Gastrocnemius medialis (tissue), 4 donors: Measurements from ENCODE around the gene APPBP2. TPM values are rescaled to one million over a fixed set of nuclear protein-coding genes. Genes with fewer than 3 reads are reported as not detected.

ENCODE experiments used
- ATAC-seq, 2 donors: fragments of 150-250 bp; one replicate each; pipeline ENCODE4 v1.9.1; 2016
- DNase-seq, 2 donors: peaks; one replicate each; pipeline ENCODE4 v3.0.0-alpha.2; 2019
- H3K27ac ChIP-seq, 4 donors: fragments of 200-600 bp; sonication (generic); 1 replicate in 1 of 4; 2 replicates in 3 of 4; pipeline ENCODE4 v1.5.1; 2016 to 2018; ENCODE audit warnings: mild to moderate bottlenecking in 2 of 4, moderate library complexity in 1 of 4
- H3K27me3 ChIP-seq, 3 donors: fragments of 200-600 bp; sonication (generic) in 2 of 3; 1 replicate in 1 of 3; 2 replicates in 2 of 3; pipeline versions ENCODE4 v1.5.1 to v1.6.0; 2016 to 2019; ENCODE audit warnings: mild to moderate bottlenecking in 1 of 3, moderate library complexity in 1 of 3
- H3K36me3 ChIP-seq, 2 donors: fragments of 200-600 bp; sonication (generic) in 1 of 2; one replicate each; pipeline ENCODE4 v1.5.1; 2017 to 2018
- H3K4me1 ChIP-seq, 2 donors: fragments of 200-600 bp; sonication (generic) in 1 of 2; one replicate each; pipeline ENCODE4 v1.5.1; 2016 to 2017; ENCODE audit warnings: mild to moderate bottlenecking in 2 of 2
- H3K4me3 ChIP-seq, 4 donors: fragments of 200-600 bp; sonication (generic) in 3 of 4; 1 replicate in 1 of 4; 2 replicates in 3 of 4; pipeline ENCODE4 v1.5.1; 2016 to 2019; ENCODE audit warnings: mild to moderate bottlenecking in 2 of 4
- H3K9me3 ChIP-seq, 3 donors: fragments of 200-600 bp; sonication (generic) in 2 of 3; 1 replicate in 1 of 3; 2 replicates in 2 of 3; pipeline ENCODE4 v1.5.1; 2016 to 2019
- POLR2A ChIP-seq, 2 donors: fragments of 450-650 bp; IDR thresholded peaks; one replicate each; pipeline ENCODE4 v1.6.1; 2017; ENCODE audit warnings: antibody characterized with exemption in 2 of 2, mild to moderate bottlenecking in 2 of 2, moderate library complexity in 2 of 2
- in situ Hi-C, 4 donors: fragments of 200-750 bp; cut with MboI; loops; one replicate each; pipeline versions ENCODE4 v1.15.0 to v1.8.0; 2017; ENCODE audit warnings: low sequenced_read_pairs in 4 of 4
- intact Hi-C: fragments of 100-400 bp; cut with DNase I; formaldehyde crosslinking; loops from one replicate; pipeline ENCODE4 v1.15.1; 2023; ENCODE audit warnings: low total_unique reads
- total RNA-seq, 4 donors: library from RNA; depleted of rRNA; stranded (reverse); fragments of >200 nt; gene quantifications; one replicate each; pipeline versions ENCODE4 v1.1.0 to v1.2.3, GENCODE V29; 2016
- TF ChIP-seq, protein P1 (sequence below), 5 experiments: fragments of 450-650 bp in 3 of 5; fragments of 200-600 bp in 2 of 5; sonication (generic) in 2 of 5; IDR thresholded peaks in 4 of 5; conservative IDR thresholded peaks in 1 of 5; 1 replicate in 4 of 5; 2 replicates in 1 of 5; pipeline ENCODE4 v1.5.1; 2016 to 2019; ENCODE audit warnings: antibody characterized with exemption in 5 of 5, mild to moderate bottlenecking in 3 of 5, moderate library complexity in 3 of 5

Gene APPBP2
- total RNA-seq, 4 donors from 2014 or later = 14.2 to 21.8 (median 18.1) TPM

DNA sequence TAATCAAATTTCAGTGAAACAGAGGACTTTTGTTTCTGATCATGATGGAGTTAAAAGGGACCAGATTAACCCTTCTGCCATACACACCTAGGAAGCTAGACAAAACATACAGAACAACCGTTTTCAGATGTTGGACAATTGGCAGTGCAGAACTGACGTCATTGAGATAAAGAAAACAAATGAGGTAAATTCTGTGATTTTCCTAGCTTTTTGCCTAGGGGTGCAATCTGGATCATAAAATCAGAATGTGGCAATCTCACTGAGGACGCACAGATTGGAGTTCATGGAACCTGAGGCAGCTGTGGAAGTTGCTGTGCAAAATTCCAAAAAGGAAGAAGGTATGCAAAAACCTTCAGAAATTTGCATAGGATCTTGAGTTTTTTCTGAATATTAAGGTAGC, 119.2 kb downstream of the APPBP2 start:
- Histone ChIP-seq H3K4me3 (no peak overlapping the region), H3K36me3 (no peaks in the 10 kb centered on the region), H3K27ac (peak overlapping the region in 2 of 4 donors; percentile 92 to 96), H3K27me3 (no peaks in the 10 kb centered on the region), H3K9me3 (no peaks in the 10 kb centered on the region), H3K4me1 (peaks cover 10 to 14% of the 10 kb centered on the region in 2 donors)
- TF ChIP-seq, protein P1, sequence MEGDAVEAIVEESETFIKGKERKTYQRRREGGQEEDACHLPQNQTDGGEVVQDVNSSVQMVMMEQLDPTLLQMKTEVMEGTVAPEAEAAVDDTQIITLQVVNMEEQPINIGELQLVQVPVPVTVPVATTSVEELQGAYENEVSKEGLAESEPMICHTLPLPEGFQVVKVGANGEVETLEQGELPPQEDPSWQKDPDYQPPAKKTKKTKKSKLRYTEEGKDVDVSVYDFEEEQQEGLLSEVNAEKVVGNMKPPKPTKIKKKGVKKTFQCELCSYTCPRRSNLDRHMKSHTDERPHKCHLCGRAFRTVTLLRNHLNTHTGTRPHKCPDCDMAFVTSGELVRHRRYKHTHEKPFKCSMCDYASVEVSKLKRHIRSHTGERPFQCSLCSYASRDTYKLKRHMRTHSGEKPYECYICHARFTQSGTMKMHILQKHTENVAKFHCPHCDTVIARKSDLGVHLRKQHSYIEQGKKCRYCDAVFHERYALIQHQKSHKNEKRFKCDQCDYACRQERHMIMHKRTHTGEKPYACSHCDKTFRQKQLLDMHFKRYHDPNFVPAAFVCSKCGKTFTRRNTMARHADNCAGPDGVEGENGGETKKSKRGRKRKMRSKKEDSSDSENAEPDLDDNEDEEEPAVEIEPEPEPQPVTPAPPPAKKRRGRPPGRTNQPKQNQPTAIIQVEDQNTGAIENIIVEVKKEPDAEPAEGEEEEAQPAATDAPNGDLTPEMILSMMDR (IDR thresholded peaks at IDR 0.05 in 4 of 5, conservative IDR thresholded peaks at IDR 0.05 in 1 of 5) = no peak
- no peak for TF ChIP-seq POLR2A (IDR thresholded peaks at IDR 0.05)
- intact Hi-C loops (no loop called here), in situ Hi-C loops (loop anchor here in 1 of 4 donors (25.0 kb wide), 1 partner anchor 95 kb away; no protein-coding TSS in a partner anchor)
- ATAC-seq = no peak
- DNase-seq = no peak

DNA sequence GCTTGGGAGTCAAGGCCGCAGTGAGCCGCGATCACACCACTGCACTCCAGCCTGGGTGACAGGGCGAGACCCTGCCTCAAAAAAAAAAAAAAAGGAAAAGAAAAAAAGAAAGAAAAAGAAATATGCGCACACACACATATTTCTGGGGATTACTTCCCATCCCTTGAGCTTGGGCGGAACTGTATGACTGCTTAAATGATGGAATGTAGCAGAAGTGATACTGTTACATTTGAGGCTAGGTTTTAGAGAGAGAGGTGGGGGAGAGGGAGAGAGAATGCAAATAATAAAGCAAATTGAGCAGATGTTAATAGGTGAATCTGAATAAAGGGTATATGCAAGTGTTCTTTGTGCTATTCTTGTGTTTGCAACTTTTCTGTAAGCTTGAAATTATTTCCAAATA, 122.1 kb downstream of the APPBP2 start:
- Histone ChIP-seq H3K4me3 (no peak overlapping the region), H3K27ac (peak overlapping the region; percentile 91 to 96 (median 92)), H3K9me3 (no peaks in the 10 kb centered on the region), H3K4me1 (peaks cover 10 to 14% of the 10 kb centered on the region in 2 donors), H3K36me3 (no peaks in the 10 kb centered on the region), H3K27me3 (no peaks in the 10 kb centered on the region)
- in situ Hi-C loops = loop anchor here in 1 of 4 donors (25.0 kb wide), 1 partner anchor 92 kb away; no protein-coding TSS in a partner anchor
- ATAC-seq (no peak), DNase-seq (no peak)
- intact Hi-C loops = no loop called here
- TF ChIP-seq, protein P1 (IDR thresholded peaks at IDR 0.05 in 4 of 5, conservative IDR thresholded peaks at IDR 0.05 in 1 of 5) = no peak
- no peak for TF ChIP-seq POLR2A (IDR thresholded peaks at IDR 0.05)

DNA sequence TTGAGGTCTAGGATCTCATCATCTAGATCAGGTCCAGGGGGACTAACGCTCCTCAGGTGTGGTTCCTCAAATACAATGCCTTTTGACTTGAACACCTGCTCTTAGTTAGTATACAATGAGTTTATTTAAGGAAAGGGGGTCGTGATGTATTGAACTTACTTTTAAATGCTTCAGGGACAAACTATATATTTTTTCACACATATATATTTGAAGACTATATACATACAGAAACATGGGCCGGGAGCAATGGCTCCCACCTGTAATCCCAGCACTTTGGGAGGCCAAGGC, 122.6 kb downstream of the APPBP2 start:
- no peak for TF ChIP-seq POLR2A (IDR thresholded peaks at IDR 0.05)
- TF ChIP-seq, protein P1 (IDR thresholded peaks at IDR 0.05 in 4 of 5, conservative IDR thresholded peaks at IDR 0.05 in 1 of 5) = no peak

DNA sequence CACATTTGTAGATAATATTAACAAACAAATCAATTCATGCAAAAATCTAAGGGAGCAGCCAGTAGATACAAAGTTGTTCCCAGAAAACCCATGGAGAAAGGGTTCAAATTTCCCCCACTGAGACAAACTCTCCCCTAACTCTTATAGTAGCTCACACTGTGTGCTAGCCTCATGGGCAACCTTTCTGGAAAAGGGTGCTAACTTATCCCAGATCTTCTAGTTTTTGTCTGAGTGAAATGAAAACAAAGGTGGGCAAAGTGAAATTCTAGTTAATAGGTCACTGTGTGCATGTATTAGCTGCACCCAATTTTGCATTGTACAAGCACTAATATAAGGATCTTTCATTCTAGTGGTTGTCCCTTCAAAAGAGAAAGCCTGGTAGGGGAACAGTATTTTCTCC, 124.2 kb downstream of the APPBP2 start:
- ATAC-seq (no peak), DNase-seq (no peak)
- in situ Hi-C loops = loop anchor here in 1 of 4 donors (25.0 kb wide), 1 partner anchor 90 kb away; no protein-coding TSS in a partner anchor
- no peak overlapping the region for H3K4me3 ChIP-seq
- no peaks in the 10 kb centered on the region for H3K9me3 ChIP-seq
- no peaks in the 10 kb centered on the region for H3K36me3 ChIP-seq
- no peaks in the 10 kb centered on the region for H3K27me3 ChIP-seq
- intact Hi-C loops = no loop called here
- H3K27ac ChIP-seq = no peak overlapping the region
- TF ChIP-seq, protein P1 (IDR thresholded peaks at IDR 0.05 in 4 of 5, conservative IDR thresholded peaks at IDR 0.05 in 1 of 5) = no peak
- TF ChIP-seq POLR2A (IDR thresholded peaks at IDR 0.05) = no peak
- peaks cover 10 to 14% of the 10 kb centered on the region in 2 donors for H3K4me1 ChIP-seq

More for the DNA sequence above, 122.6 kb downstream of the APPBP2 start:
- Histone ChIP-seq H3K36me3 (no peaks in the 10 kb centered on the region), H3K4me3 (no peak overlapping the region), H3K9me3 (no peaks in the 10 kb centered on the region), H3K27me3 (no peaks in the 10 kb centered on the region), H3K27ac (peak overlapping the region; percentile 91 to 96 (median 92)), H3K4me1 (peaks cover 10 to 14% of the 10 kb centered on the region in 2 donors)
- intact Hi-C loops = no loop called here
- no peak for ATAC-seq
- no peak for DNase-seq
- in situ Hi-C loops = loop anchor here in 1 of 4 donors (25.0 kb wide), 1 partner anchor 91 kb away; no protein-coding TSS in a partner anchor
